Ishikawa (cell line): ENCODE data around the gene CPT1C.
A peak's percentile ranks its signal among the peaks of the same experiment; 100 is the strongest.

ENCODE experiments used
- CEBPB ChIP-seq: IDR thresholded peaks from 2 replicates; pipeline ENCODE4 v1.6.1; 2012
- CREB1 ChIP-seq: IDR thresholded peaks from 2 replicates; pipeline ENCODE4 v1.6.1; 2012; ENCODE audit warnings: low read depth
- EGR1 ChIP-seq: IDR thresholded peaks from 2 replicates; pipeline ENCODE4 v1.6.1; 2012
- EP300 ChIP-seq: IDR thresholded peaks from 2 replicates; pipeline ENCODE4 v1.6.1; 2012; ENCODE audit warnings: borderline replicate concordance
- FOXM1 ChIP-seq: IDR thresholded peaks from 2 replicates; pipeline ENCODE4 v1.6.1; 2012; ENCODE audit warnings: low read depth, borderline replicate concordance
- MAX ChIP-seq: IDR thresholded peaks from 2 replicates; pipeline ENCODE4 v1.6.1; 2012
- NFIC ChIP-seq: IDR thresholded peaks from 2 replicates; pipeline ENCODE4 v1.6.1; 2012
- RAD21 ChIP-seq: IDR thresholded peaks from 2 replicates; pipeline ENCODE4 v1.6.1; 2012; ENCODE audit warnings: low read depth
- REST ChIP-seq: IDR thresholded peaks from 2 replicates; pipeline ENCODE4 v1.6.1; 2012; ENCODE audit warnings: low read depth, mild to moderate bottlenecking
- TAF1 ChIP-seq: IDR thresholded peaks from 2 replicates; pipeline ENCODE4 v1.6.1; 2012; ENCODE audit warnings: low read depth, mild to moderate bottlenecking
- TCF12 ChIP-seq: IDR thresholded peaks from 2 replicates; pipeline ENCODE4 v1.6.1; 2012; ENCODE audit warnings: low read depth
- TEAD4 ChIP-seq: IDR thresholded peaks from 2 replicates; pipeline ENCODE4 v1.6.1; 2012
- USF1 ChIP-seq: IDR thresholded peaks from 2 replicates; pipeline ENCODE4 v1.6.1; 2012
- YY1 ChIP-seq: IDR thresholded peaks from 2 replicates; pipeline ENCODE4 v1.6.1; 2012; ENCODE audit warnings: low read depth
- ZBTB7A ChIP-seq: IDR thresholded peaks from 2 replicates; pipeline ENCODE4 v1.6.1; 2012; ENCODE audit warnings: low read depth

Gene CPT1C

DNA sequence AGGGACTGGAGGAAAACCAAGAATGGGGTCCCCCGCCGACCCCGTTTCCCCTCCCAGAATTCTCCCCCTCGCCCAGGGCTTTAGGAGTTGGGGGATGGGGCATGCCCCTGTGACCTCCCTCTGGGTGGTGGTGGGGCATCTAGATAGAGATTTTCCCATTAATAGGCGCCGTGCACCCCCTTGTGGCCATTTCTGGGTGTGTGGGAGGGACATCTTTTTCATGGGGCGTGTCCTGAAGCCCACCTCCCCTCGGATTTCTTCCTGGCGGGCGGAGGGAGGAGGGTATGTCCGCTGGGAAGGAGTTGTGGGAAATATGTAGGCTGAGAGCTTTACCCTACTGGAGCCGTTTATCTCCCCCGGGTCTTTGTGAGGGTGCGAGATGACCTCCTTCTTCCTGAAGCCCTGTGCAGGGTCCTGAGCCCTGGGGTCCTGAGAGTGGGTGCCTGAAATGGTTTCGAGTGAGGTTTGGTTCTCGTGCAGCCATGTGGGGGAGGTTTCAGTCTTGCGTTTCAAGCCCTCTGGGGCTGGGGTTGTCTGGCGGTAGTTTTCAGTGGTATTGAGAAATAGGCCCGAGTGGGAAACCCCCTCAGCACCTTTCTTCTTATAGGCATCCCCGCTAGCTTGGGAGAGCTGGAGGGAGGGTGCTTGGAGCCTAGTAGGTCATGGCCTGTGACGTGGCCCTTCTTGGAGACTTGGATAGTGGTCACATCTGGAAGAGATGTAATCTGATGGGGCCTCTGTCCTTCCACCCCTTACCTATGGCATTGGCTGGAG, 12.8 kb upstream of the CPT1C start:
- no peak for TF ChIP-seq EP300
- TF ChIP-seq RAD21, result peak; percentile 32; the same call in 1 of the 2 replicates
- TF ChIP-seq YY1, result 0 out of 2 replicates have a peak, but pooled peaks have one; percentile 19
- 0 out of 2 replicates have a peak, but pooled peaks have one; percentile 42 for TF ChIP-seq ZBTB7A
- TF ChIP-seq TEAD4, result no peak
- TF ChIP-seq CEBPB, result 0 out of 2 replicates have a peak, but pooled peaks have one; percentile 3
- TF ChIP-seq CREB1, result no peak
- TF ChIP-seq USF1, result no peak

GRCh38 chr19:49678985-49679770, 11.7 kb upstream of the CPT1C start:
- TF ChIP-seq REST (no peak), ZBTB7A (peak; percentile 52; the same call in 1 of the 2 replicates)

DNA sequence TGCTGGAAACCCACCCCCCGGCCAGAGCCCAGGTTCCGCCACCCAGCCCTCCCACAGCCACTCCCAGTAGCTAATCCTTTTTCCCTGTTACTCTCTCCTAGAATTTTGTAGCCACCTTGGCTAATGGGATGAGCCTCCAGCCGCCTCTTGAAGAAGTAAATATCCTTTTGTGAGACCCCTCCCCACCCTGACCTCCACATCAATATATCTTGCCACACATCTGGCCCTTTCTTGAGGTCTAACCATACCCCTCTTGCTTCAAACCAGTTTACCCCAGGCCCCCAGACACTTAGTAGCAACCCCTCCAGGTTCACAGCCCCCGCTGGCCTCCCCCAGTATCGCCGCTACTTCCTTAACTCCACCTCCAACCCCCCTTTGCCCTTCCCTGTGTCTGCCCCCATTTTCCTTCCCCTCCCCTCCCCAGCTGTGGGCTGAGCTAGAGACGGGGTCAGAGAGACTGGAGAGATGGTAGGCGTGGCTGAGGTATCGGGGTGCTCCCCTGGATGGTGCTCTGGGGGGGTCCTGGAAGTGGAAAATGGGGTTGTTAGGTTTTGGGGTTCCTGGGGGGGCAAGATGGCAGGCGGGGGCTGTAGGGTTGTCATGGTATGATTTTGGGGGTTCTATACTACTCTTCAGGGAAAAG, 11.0 kb upstream of the CPT1C start:
- no peak for TF ChIP-seq TAF1
- TF ChIP-seq ZBTB7A, result no peak
- no peak for TF ChIP-seq TCF12
- no peak for TF ChIP-seq TEAD4
- TF ChIP-seq EP300, result no peak
- TF ChIP-seq FOXM1, result no peak
- TF ChIP-seq NFIC, result no peak
- TF ChIP-seq CREB1, result no peak
- TF ChIP-seq CEBPB, result no peak
- TF ChIP-seq EGR1, result no peak
- no peak for TF ChIP-seq YY1
- no peak for TF ChIP-seq MAX
- TF ChIP-seq REST, result no peak
- no peak for TF ChIP-seq USF1
- no peak for TF ChIP-seq RAD21

DNA sequence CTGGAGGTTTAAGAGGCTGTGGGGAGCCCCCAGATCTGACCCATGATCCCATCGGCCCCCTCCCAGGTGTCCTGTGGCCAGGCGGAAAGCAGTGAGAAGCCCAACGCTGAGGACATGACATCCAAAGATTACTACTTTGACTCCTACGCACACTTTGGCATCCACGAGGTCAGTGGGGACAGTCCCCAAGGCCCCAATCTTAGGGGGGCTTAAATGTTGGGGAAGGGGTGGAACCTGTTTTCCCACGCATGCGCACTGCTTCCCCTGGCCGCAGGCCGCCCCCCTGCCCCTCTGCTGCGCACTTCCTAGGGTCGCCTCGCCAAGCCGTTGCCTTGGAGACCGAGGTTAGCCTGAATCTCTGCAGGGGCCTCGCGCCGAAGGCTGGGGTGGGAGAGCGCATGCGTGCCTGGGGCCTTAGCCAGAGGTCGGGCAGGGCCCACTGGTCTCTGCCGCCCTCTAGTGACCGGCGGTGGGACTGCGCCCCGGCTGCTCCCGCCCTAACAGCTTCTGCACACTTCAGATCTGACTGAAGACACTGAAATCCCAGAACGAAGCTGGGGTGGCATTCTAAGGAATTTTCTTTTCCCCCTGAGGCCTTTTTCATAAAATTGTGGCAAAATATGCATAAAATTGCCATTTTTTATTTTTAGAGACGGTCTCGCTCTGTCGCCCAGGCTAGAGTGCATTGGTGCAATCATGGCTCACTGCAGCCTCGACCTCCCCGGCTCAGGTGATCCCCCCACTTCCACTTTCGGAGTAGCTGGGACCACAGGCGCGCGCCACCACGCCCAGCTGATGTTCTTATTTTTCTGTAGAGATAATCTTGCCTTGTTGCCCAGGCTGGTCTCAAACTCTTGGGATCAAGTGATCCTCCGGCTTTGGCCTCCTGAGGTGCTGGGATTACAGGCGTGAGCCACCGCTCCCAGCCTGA, 10.2 kb upstream of the CPT1C start:
- TF ChIP-seq MAX (peak; percentile 73), TCF12 (no peak), RAD21 (peak; percentile 69), REST (no peak)
